HEK293T (cell line): ENCODE results near the gene FKBP5.

ENCODE experiments used
- CTCF ChIA-PET: fragments of 350-600 bp; formaldehyde crosslinking; extraction: SDS; loops from one replicate; lab custom pipeline; 2021; ENCODE audit warnings: antibody characterized with exemption, inconsistent platforms; lab: Yijun Ruan, JAX
- POLR2A ChIA-PET: fragments of 350-600 bp; formaldehyde crosslinking; extraction: SDS; loops from one replicate; lab custom pipeline; 2020; ENCODE audit warnings: antibody characterized with exemption, inconsistent platforms; lab: Yijun Ruan, JAX
- DNase-seq: peaks from one replicate; pipeline ENCODE4 v3.0.0; 2012; ENCODE audit warnings: mixed read lengths; ENCODE audit errors: extremely low spot score
- ARNT ChIP-seq: fragments of 450-650 bp; IDR thresholded peaks from 2 replicates; pipeline ENCODE4 v1.6.1; 2017; ENCODE audit warnings: mild to moderate bottlenecking
- BHLHE40 ChIP-seq: fragments of 450-650 bp; IDR thresholded peaks from 2 replicates; pipeline ENCODE4 v1.6.1; 2016; ENCODE audit warnings: mild to moderate bottlenecking, moderate library complexity, borderline replicate concordance
- CTBP1 ChIP-seq: fragments of 450-650 bp; IDR thresholded peaks from 2 replicates; pipeline ENCODE4 v1.6.1; 2016; ENCODE audit warnings: borderline replicate concordance
- ELF4 ChIP-seq: fragments of 450-650 bp; IDR thresholded peaks from 2 replicates; pipeline ENCODE4 v1.6.1; 2017; ENCODE audit warnings: antibody characterized with exemption
- FOXA1 ChIP-seq: fragments of 450-650 bp; IDR thresholded peaks from 2 replicates; pipeline ENCODE4 v1.6.1; 2016; ENCODE audit warnings: mild to moderate bottlenecking
- FOXK2 ChIP-seq: fragments of 450-650 bp; IDR thresholded peaks from 2 replicates; pipeline ENCODE4 v1.6.1; 2016; ENCODE audit warnings: mild to moderate bottlenecking
- FOXM1 ChIP-seq: fragments of 450-650 bp; IDR thresholded peaks from 2 replicates; pipeline ENCODE4 v1.6.1; 2017; ENCODE audit warnings: mild to moderate bottlenecking, borderline replicate concordance
- HDGF ChIP-seq: fragments of 450-650 bp; IDR thresholded peaks from 2 replicates; pipeline ENCODE4 v1.6.1; 2017; ENCODE audit warnings: antibody characterized with exemption, borderline replicate concordance
- L3MBTL2 ChIP-seq: fragments of 450-650 bp; conservative IDR thresholded peaks from 2 replicates; pipeline ENCODE4 v1.6.1; 2016; ENCODE audit warnings: mild to moderate bottlenecking
- LEF1 ChIP-seq: fragments of 450-650 bp; IDR thresholded peaks from 2 replicates; pipeline ENCODE4 v1.6.1; 2017; ENCODE audit warnings: mild to moderate bottlenecking, borderline replicate concordance
- NFRKB ChIP-seq: fragments of 450-650 bp; IDR thresholded peaks from 2 replicates; pipeline ENCODE4 v1.6.1; 2016; ENCODE audit warnings: mild to moderate bottlenecking, moderate library complexity
- PKNOX1 ChIP-seq: fragments of 450-650 bp; IDR thresholded peaks from 2 replicates; pipeline ENCODE4 v1.6.1; 2016
- SP1 ChIP-seq: fragments of 450-650 bp; IDR thresholded peaks from 2 replicates; pipeline ENCODE4 v1.6.1; 2017
- SUZ12 ChIP-seq: fragments of 450-650 bp; IDR thresholded peaks from 2 replicates; pipeline ENCODE4 v1.6.1; 2016; ENCODE audit warnings: mild to moderate bottlenecking
- TARDBP ChIP-seq: fragments of 450-650 bp; IDR thresholded peaks from 2 replicates; pipeline ENCODE4 v1.6.1; 2016
- ZNF384 ChIP-seq: fragments of 450-650 bp; IDR thresholded peaks from 2 replicates; pipeline ENCODE4 v1.6.1; 2016

Gene FKBP5

GRCh38 chr6:35558571-35558970, 130.1 kb downstream of the FKBP5 start:
- DNase-seq, result no peak
- CTCF ChIA-PET, result interaction anchor here (0.5 to 1.8 kb wide), 2 partner anchors 11 to 109 kb away, joined by 3 to 7 read pairs; no protein-coding TSS in a partner anchor
- TF ChIP-seq TARDBP (no peak), PKNOX1 (no peak), FOXK2 (no peak), FOXM1 (no peak), ARNT (no peak), SUZ12 (no peak)
- POLR2A ChIA-PET, result no interaction called here

- POLR2A ChIA-PET, result no interaction called here
These were observed 131.5 kb downstream of the FKBP5 start for GRCh38 chr6:35557239-35557638.

GRCh38 chr6:35554811-35555210, 133.9 kb downstream of the FKBP5 start:
- no peak for TF ChIP-seq CTBP1
- no peak for TF ChIP-seq HDGF
- no peak for TF ChIP-seq SP1
- no peak for TF ChIP-seq FOXM1
- TF ChIP-seq SUZ12, result no peak
- TF ChIP-seq L3MBTL2, result no peak
- no peak for TF ChIP-seq FOXA1
- TF ChIP-seq TARDBP, result no peak
- TF ChIP-seq BHLHE40, result no peak
- no peak for TF ChIP-seq ELF4
- no peak for TF ChIP-seq NFRKB
- no peak for TF ChIP-seq ARNT
- no peak for TF ChIP-seq ZNF384
- CTCF ChIA-PET, result no interaction called here
- DNase-seq, result no peak
- POLR2A ChIA-PET, result no interaction called here

More at GRCh38 chr6:35557239-35557638, 131.5 kb downstream of the FKBP5 start:
- no peak for TF ChIP-seq HDGF
- no peak for TF ChIP-seq ELF4
- no peak for TF ChIP-seq FOXK2
- no peak for TF ChIP-seq CTBP1
- no peak for TF ChIP-seq L3MBTL2
- no peak for TF ChIP-seq FOXA1
- no peak for TF ChIP-seq PKNOX1
- no peak for TF ChIP-seq ARNT
- no peak for TF ChIP-seq SP1
- no peak for TF ChIP-seq ZNF384
- no peak for TF ChIP-seq SUZ12
- TF ChIP-seq LEF1, result no peak
- TF ChIP-seq BHLHE40, result no peak
- TF ChIP-seq NFRKB, result no peak
- TF ChIP-seq TARDBP, result no peak
- DNase-seq, result no peak
- CTCF ChIA-PET, result no interaction called here

GRCh38 chr6:35553315-35553714, 135.4 kb downstream of the FKBP5 start:
- POLR2A ChIA-PET, result no interaction called here
- no peak for DNase-seq
- TF ChIP-seq FOXK2, result no peak
- TF ChIP-seq ARNT, result no peak
- TF ChIP-seq TARDBP, result no peak
- no peak for TF ChIP-seq PKNOX1
- TF ChIP-seq FOXM1, result no peak
- TF ChIP-seq BHLHE40, result no peak
- TF ChIP-seq CTBP1, result no peak
- TF ChIP-seq L3MBTL2, result no peak
- TF ChIP-seq ZNF384, result no peak
- no peak for TF ChIP-seq LEF1
- TF ChIP-seq HDGF, result no peak
- TF ChIP-seq FOXA1, result no peak
- no peak for TF ChIP-seq SUZ12
- no peak for TF ChIP-seq SP1
- TF ChIP-seq ELF4, result no peak
- TF ChIP-seq NFRKB, result no peak
- CTCF ChIA-PET, result interaction anchor here (0.7 to 2.3 kb wide), 3 partner anchors 9 to 248 kb away, joined by 3 to 8 read pairs (median 6); no protein-coding TSS in a partner anchor

GRCh38 chr6:35552285-35552917, 136.3 kb downstream of the FKBP5 start:
- ChIA-PET POLR2A (no interaction called here), CTCF (interaction anchor here (0.6 to 2.3 kb wide), 10 partner anchors 9 to 355 kb away, joined by 3 to 8 read pairs (median 5); partner anchors contain the start of gene ARMC12)

More at GRCh38 chr6:35552285-35552917, 136.3 kb downstream of the FKBP5 start:
- peak; percentile 49 for DNase-seq
- no peak for TF ChIP-seq LEF1
- TF ChIP-seq PKNOX1, result no peak
- TF ChIP-seq NFRKB, result no peak
- TF ChIP-seq TARDBP, result no peak
- TF ChIP-seq FOXA1, result no peak
- no peak for TF ChIP-seq FOXM1
- TF ChIP-seq ARNT, result no peak
- no peak for TF ChIP-seq BHLHE40
- TF ChIP-seq HDGF, result no peak
- no peak for TF ChIP-seq FOXK2
- TF ChIP-seq ZNF384, result no peak
- TF ChIP-seq CTBP1, result no peak
